Progenitor cell of endocrine pancreas (in vitro differentiated cells): ENCODE measurements around the gene ALG9. TPM values are rescaled to one million over a fixed set of nuclear protein-coding genes. Genes with fewer than 3 reads are reported as not detected.

Experiments
- DNase-seq: peaks from one replicate; pipeline ENCODE4 v3.0.0; 2021; ENCODE audit warnings: low spot score; ENCODE audit not compliant: unreplicated experiment
- H3K27ac Mint-ChIP-seq: 2 replicates; pipeline ENCODE4 v1.8.0; 2021; ENCODE audit warnings: mild to moderate bottlenecking, moderate library complexity, mixed read lengths
- H3K27me3 Mint-ChIP-seq: 2 replicates; pipeline ENCODE4 v1.8.0; 2021; ENCODE audit warnings: mixed read lengths
- H3K36me3 Mint-ChIP-seq: 2 replicates; pipeline ENCODE4 v1.8.0; 2022; ENCODE audit warnings: mixed read lengths; ENCODE audit not compliant: insufficient read depth
- H3K4me1 Mint-ChIP-seq: 2 replicates; pipeline ENCODE4 v1.8.0; 2021; ENCODE audit warnings: low read depth, mixed read lengths
- H3K4me3 Mint-ChIP-seq: 2 replicates; pipeline ENCODE4 v1.8.0; 2021; ENCODE audit warnings: low read depth, mild to moderate bottlenecking, moderate library complexity, mixed read lengths
- H3K9me3 Mint-ChIP-seq: 2 replicates; pipeline ENCODE4 v1.8.0; 2021; ENCODE audit warnings: low read depth, mixed read lengths
- CTCF ChIP-seq: fragments of 200-600 bp; sonication (generic); IDR thresholded peaks from one replicate; pipeline ENCODE4 v1.5.0; 2021; ENCODE audit warnings: antibody characterized with exemption, mild to moderate bottlenecking; ENCODE audit not compliant: unreplicated experiment
- total RNA-seq: library from RNA; stranded (reverse); gene quantifications from 2 replicates; pipeline ENCODE4 v1.2.1, GENCODE V29; 2021

Gene ALG9
- total RNA-seq, 1 donor from 2014 or later = 45.2 TPM

GRCh38 chr11:111779118-111779517 lies 92.3 kb downstream of the ALG9 start:
- peaks cover 16% of the 10 kb centered on the region for H3K4me1 Mint-ChIP-seq
- no peak for DNase-seq
- no peak overlapping the region for H3K4me3 Mint-ChIP-seq
- H3K9me3 Mint-ChIP-seq = no peaks in the 10 kb centered on the region
- H3K36me3 Mint-ChIP-seq = peaks cover 5% of the 10 kb centered on the region
- no peak for TF ChIP-seq CTCF
- no peaks in the 10 kb centered on the region for H3K27me3 Mint-ChIP-seq
- H3K27ac Mint-ChIP-seq = no peak overlapping the region

GRCh38 chr11:111778047-111778558 lies 93.3 kb downstream of the ALG9 start:
- H3K27ac Mint-ChIP-seq = peak overlapping the region; percentile 83
- H3K36me3 Mint-ChIP-seq = no peaks in the 10 kb centered on the region
- DNase-seq = no peak
- no peak overlapping the region for H3K4me3 Mint-ChIP-seq
- H3K27me3 Mint-ChIP-seq = no peaks in the 10 kb centered on the region
- no peaks in the 10 kb centered on the region for H3K9me3 Mint-ChIP-seq
- H3K4me1 Mint-ChIP-seq = peaks cover 16% of the 10 kb centered on the region
- no peak for TF ChIP-seq CTCF

- peaks cover 16% of the 10 kb centered on the region for H3K4me1 Mint-ChIP-seq
- H3K4me3 Mint-ChIP-seq = no peak overlapping the region
- peak overlapping the region; percentile 83 for H3K27ac Mint-ChIP-seq
Observed at GRCh38 chr11:111777094-111778046, 94.0 kb downstream of the ALG9 start.

GRCh38 chr11:111776398-111777093 lies 94.8 kb downstream of the ALG9 start:
- no peak for TF ChIP-seq CTCF
- Mint-ChIP-seq H3K27me3 (no peaks in the 10 kb centered on the region), H3K9me3 (no peaks in the 10 kb centered on the region), H3K4me3 (no peak overlapping the region), H3K36me3 (no peaks in the 10 kb centered on the region), H3K27ac (no peak overlapping the region), H3K4me1 (peaks cover 16% of the 10 kb centered on the region)
- no peak for DNase-seq

More at GRCh38 chr11:111777094-111778046, 94.0 kb downstream of the ALG9 start:
- Mint-ChIP-seq H3K27me3 (no peaks in the 10 kb centered on the region), H3K36me3 (no peaks in the 10 kb centered on the region), H3K9me3 (no peaks in the 10 kb centered on the region)
- peak; percentile 85 for TF ChIP-seq CTCF
- no peak for DNase-seq

GRCh38 chr11:111774955-111775710 lies 96.2 kb downstream of the ALG9 start:
- DNase-seq = no peak
- Mint-ChIP-seq H3K9me3 (no peaks in the 10 kb centered on the region), H3K36me3 (no peaks in the 10 kb centered on the region), H3K27ac (no peak overlapping the region), H3K4me3 (no peak overlapping the region), H3K4me1 (peaks cover 18% of the 10 kb centered on the region), H3K27me3 (no peaks in the 10 kb centered on the region)
- no peak for TF ChIP-seq CTCF
